SU-DHL-6 (cell line): ENCODE data around the gene DCDC1.

Experiments
- H2AFZ ChIP-seq: fragments of 200-600 bp; sonication (generic); 2 replicates; pipeline ENCODE4 v1.6.1; 2014; ENCODE audit warnings: low read depth, mild to moderate bottlenecking, moderate library complexity, mixed read lengths, antibody characterized with exemption, low read length; ENCODE audit not compliant: severe bottlenecking
- H3F3A ChIP-seq: fragments of 200-600 bp; shearing (Covaris generic); 2 replicates; pipeline ENCODE4 v1.6.0; 2016; ENCODE audit warnings: antibody characterized with exemption, mild to moderate bottlenecking; ENCODE audit not compliant: insufficient read depth
- H3K27ac ChIP-seq: fragments of 200-600 bp; sonication (generic); 2 replicates; pipeline ENCODE4 v1.5.1; 2016; ENCODE audit warnings: low read depth, mild to moderate bottlenecking, low read length, moderate library complexity, mixed read lengths
- H3K27me3 ChIP-seq: fragments of 200-600 bp; sonication (generic), shearing (Covaris generic); 2 replicates; pipeline ENCODE4 v1.6.0; 2014; ENCODE audit warnings: mild to moderate bottlenecking, low read length
- H3K36me3 ChIP-seq: fragments of 200-600 bp; sonication (generic); 2 replicates; pipeline ENCODE4 v1.6.1; 2014; ENCODE audit warnings: mild to moderate bottlenecking, low read length, mixed read lengths
- H3K4me2 ChIP-seq: fragments of 300-600, 200-600 bp; shearing (Covaris generic), sonication (generic); 2 replicates; pipeline ENCODE4 v1.6.0; 2014; ENCODE audit warnings: low read length, low read depth, mild to moderate bottlenecking; ENCODE audit not compliant: poor library complexity, severe bottlenecking
- H3K4me3 ChIP-seq: fragments of 200-600 bp; sonication (generic); 2 replicates; pipeline ENCODE4 v1.5.1; 2014; ENCODE audit warnings: antibody characterized with exemption, low read length, mild to moderate bottlenecking, mixed read lengths; ENCODE audit not compliant: insufficient read depth, poor library complexity, severe bottlenecking
- H3K79me2 ChIP-seq: fragments of 200-600 bp; sonication (generic); 2 replicates; pipeline ENCODE4 v1.6.1; 2014; ENCODE audit warnings: mild to moderate bottlenecking, low read length, moderate library complexity; ENCODE audit not compliant: insufficient read depth
- H3K9ac ChIP-seq: fragments of 200-600 bp; sonication (generic); 2 replicates; pipeline ENCODE4 v1.7.0; 2014; ENCODE audit warnings: mild to moderate bottlenecking, low read length
- H3K9me2 ChIP-seq: fragments of 200-600 bp; sonication (generic); replicated peaks from 2 replicates; pipeline ENCODE4 v1.6.1; 2014; ENCODE audit warnings: low read length; ENCODE audit not compliant: insufficient read depth
- H3K9me3 ChIP-seq: fragments of 200-600 bp; sonication (generic); 2 replicates; pipeline ENCODE4 v1.6.1; 2014; ENCODE audit warnings: low read length, mixed read lengths; ENCODE audit not compliant: insufficient read depth
- H4K20me1 ChIP-seq: fragments of 200-600 bp; sonication (generic); 2 replicates; pipeline ENCODE4 v1.6.1; 2014; ENCODE audit warnings: low read depth, mild to moderate bottlenecking, antibody characterized with exemption, low read length, moderate library complexity, mixed read lengths
- CTCF ChIP-seq: fragments of 200-600 bp; sonication (generic); IDR thresholded peaks from one replicate; pipeline ENCODE4 v1.5.1; 2017; ENCODE audit warnings: antibody characterized with exemption, mild to moderate bottlenecking, low read length, moderate library complexity; ENCODE audit not compliant: insufficient read depth, poor library complexity, severe bottlenecking
- EZH2phosphoT487 ChIP-seq: fragments of 200-600 bp; sonication (generic), shearing (Covaris generic); conservative IDR thresholded peaks from 2 replicates; pipeline ENCODE4 v1.6.1; 2018; ENCODE audit warnings: mild to moderate bottlenecking, antibody characterized with exemption, low read length, moderate library complexity, mixed read lengths

The DCDC1 gene

GRCh38 chr11:31237819-31238760 is 131.4 kb downstream of the DCDC1 start:
- no peaks in the 10 kb centered on the region for H3K79me2 ChIP-seq
- H3K9me2 ChIP-seq, result no peaks in the 10 kb centered on the region
- no peak overlapping the region for H3K27ac ChIP-seq
- TF ChIP-seq CTCF, result no peak
- no peak for TF ChIP-seq EZH2phosphoT487
- no peaks in the 10 kb centered on the region for H4K20me1 ChIP-seq
- no peaks in the 10 kb centered on the region for H3K36me3 ChIP-seq
- H3K9me3 ChIP-seq, result no peaks in the 10 kb centered on the region
- no peaks in the 10 kb centered on the region for H3F3A ChIP-seq
- no peak overlapping the region for H3K9ac ChIP-seq
- H3K4me2 ChIP-seq, result no peak overlapping the region
- H3K4me3 ChIP-seq, result no peak overlapping the region
- no peak overlapping the region for H2AFZ ChIP-seq
- no peaks in the 10 kb centered on the region for H3K27me3 ChIP-seq

GRCh38 chr11:31236143-31236542 is 133.4 kb downstream of the DCDC1 start:
- Histone ChIP-seq H3K9me2 (no peaks in the 10 kb centered on the region), H4K20me1 (no peaks in the 10 kb centered on the region), H3K4me2 (no peak overlapping the region), H3K9me3 (no peaks in the 10 kb centered on the region), H3K4me3 (no peak overlapping the region), H3K36me3 (no peaks in the 10 kb centered on the region), H2AFZ (no peak overlapping the region), H3F3A (no peaks in the 10 kb centered on the region), H3K79me2 (no peaks in the 10 kb centered on the region), H3K27me3 (no peaks in the 10 kb centered on the region), H3K27ac (no peak overlapping the region), H3K9ac (no peak overlapping the region)
- TF ChIP-seq EZH2phosphoT487, result no peak
- TF ChIP-seq CTCF, result peak; percentile 32

DNA sequence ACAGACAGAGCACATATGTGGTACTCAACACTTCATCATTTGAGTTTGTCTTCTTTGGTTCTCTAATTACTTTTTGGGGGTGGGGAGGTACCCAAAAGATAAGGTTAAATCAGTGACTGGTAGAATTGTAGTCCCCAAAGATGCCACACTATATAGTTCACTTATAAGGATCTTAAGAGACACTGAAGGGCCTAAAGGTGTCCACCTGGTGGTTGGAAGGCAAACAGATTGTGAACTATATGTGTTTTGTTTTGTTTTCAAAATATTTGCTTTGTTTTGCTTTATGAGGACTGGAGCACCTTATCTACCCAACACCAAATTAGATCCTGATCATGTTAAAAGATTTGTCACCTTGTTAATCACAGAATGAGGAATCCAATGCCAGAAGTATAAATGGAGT is 136.1 kb downstream of the DCDC1 start:
- Histone ChIP-seq H3K27me3 (no peaks in the 10 kb centered on the region), H3K9ac (no peak overlapping the region), H3K36me3 (no peaks in the 10 kb centered on the region), H3K4me2 (no peak overlapping the region), H2AFZ (no peak overlapping the region), H3K4me3 (no peak overlapping the region), H3K27ac (no peak overlapping the region), H3K9me2 (no peaks in the 10 kb centered on the region), H3F3A (no peaks in the 10 kb centered on the region), H3K9me3 (no peaks in the 10 kb centered on the region), H4K20me1 (no peaks in the 10 kb centered on the region), H3K79me2 (no peaks in the 10 kb centered on the region)
- no peak for TF ChIP-seq CTCF
- no peak for TF ChIP-seq EZH2phosphoT487
